Effector memory CD4-positive, alpha-beta T cell (primary cell): ENCODE results near the gene LRRC27.

ENCODE experiments used
- DNase-seq, 3 donors: peaks; one replicate each; pipeline ENCODE4 v3.0.0-alpha.2; 2020
- H3K27ac ChIP-seq: 2 replicates; pipeline ENCODE4 v1.7.0; 2013; ENCODE audit warnings: mild to moderate bottlenecking, low read length, moderate library complexity; ENCODE audit not compliant: insufficient read depth, poor library complexity, severe bottlenecking
- H3K27me3 ChIP-seq: replicated peaks from 2 replicates; pipeline ENCODE4 v1.7.0; 2013; ENCODE audit warnings: mild to moderate bottlenecking, low read length; ENCODE audit not compliant: insufficient read depth, control insufficient read depth, poor library complexity, severe bottlenecking
- H3K36me3 ChIP-seq: 2 replicates; pipeline ENCODE4 v1.7.0; 2013; ENCODE audit warnings: mild to moderate bottlenecking, low read length, moderate library complexity; ENCODE audit not compliant: control insufficient read depth, insufficient read depth
- H3K4me1 ChIP-seq: 2 replicates; pipeline ENCODE4 v1.7.0; 2013; ENCODE audit warnings: low read length, mild to moderate bottlenecking; ENCODE audit not compliant: control insufficient read depth, insufficient read depth, poor library complexity, severe bottlenecking
- H3K4me3 ChIP-seq: 2 replicates; pipeline ENCODE4 v1.7.0; 2013; ENCODE audit warnings: low read length, low read depth, mild to moderate bottlenecking; ENCODE audit not compliant: insufficient read depth, poor library complexity, severe bottlenecking
- H3K9me3 ChIP-seq: 2 replicates; pipeline ENCODE4 v1.7.0; 2013; ENCODE audit warnings: mild to moderate bottlenecking, low read length, moderate library complexity; ENCODE audit not compliant: control insufficient read depth

The LRRC27 gene

GRCh38 chr10:132328738-132329137, 3.3 kb upstream of the LRRC27 start:
- no peaks in the 10 kb centered on the region for H3K9me3 ChIP-seq
- DNase-seq, result no peak
- no peak overlapping the region for H3K27ac ChIP-seq
- H3K27me3 ChIP-seq, result no peaks in the 10 kb centered on the region
- H3K4me1 ChIP-seq, result peaks cover 16% of the 10 kb centered on the region
- H3K36me3 ChIP-seq, result no peaks in the 10 kb centered on the region
- H3K4me3 ChIP-seq, result no peak overlapping the region

GRCh38 chr10:132329565-132330485, 2.2 kb upstream of the LRRC27 start:
- Histone ChIP-seq H3K4me3 (peak overlapping the region; percentile 82), H3K36me3 (no peaks in the 10 kb centered on the region), H3K27ac (peak overlapping the region; percentile 46), H3K27me3 (no peaks in the 10 kb centered on the region), H3K4me1 (peaks cover 16% of the 10 kb centered on the region), H3K9me3 (no peaks in the 10 kb centered on the region)
- peak in 2 of 3 donors; percentile 16 to 24 for DNase-seq

- Histone ChIP-seq H3K27ac (peak overlapping the region; percentile 46), H3K27me3 (no peaks in the 10 kb centered on the region), H3K4me1 (peaks cover 16% of the 10 kb centered on the region), H3K9me3 (no peaks in the 10 kb centered on the region), H3K36me3 (no peaks in the 10 kb centered on the region), H3K4me3 (peak overlapping the region; percentile 82)
- no peak for DNase-seq
Observed at GRCh38 chr10:132330486-132330833, 1.5 kb upstream of the LRRC27 start.

GRCh38 chr10:132332433-132332754, 401 bp downstream of the LRRC27 start:
- no peak for DNase-seq
- no peaks in the 10 kb centered on the region for H3K27me3 ChIP-seq

GRCh38 chr10:132333386-132333785, 1.4 kb downstream of the LRRC27 start:
- Histone ChIP-seq H3K4me1 (peaks cover 16% of the 10 kb centered on the region), H3K4me3 (no peak overlapping the region), H3K27me3 (no peaks in the 10 kb centered on the region), H3K9me3 (no peaks in the 10 kb centered on the region), H3K27ac (no peak overlapping the region), H3K36me3 (no peaks in the 10 kb centered on the region)
- no peak for DNase-seq

More at GRCh38 chr10:132332433-132332754, 401 bp downstream of the LRRC27 start:
- H3K36me3 ChIP-seq, result no peaks in the 10 kb centered on the region
- H3K4me1 ChIP-seq, result peaks cover 16% of the 10 kb centered on the region
- peak overlapping the region; percentile 44 for H3K4me3 ChIP-seq
- no peaks in the 10 kb centered on the region for H3K9me3 ChIP-seq
- H3K27ac ChIP-seq, result peak overlapping the region; percentile 67

GRCh38 chr10:132334631-132335188, 2.7 kb downstream of the LRRC27 start:
- no peak for DNase-seq
- Histone ChIP-seq H3K27me3 (no peaks in the 10 kb centered on the region), H3K4me3 (no peak overlapping the region), H3K36me3 (no peaks in the 10 kb centered on the region), H3K4me1 (peaks cover 12% of the 10 kb centered on the region), H3K9me3 (no peaks in the 10 kb centered on the region), H3K27ac (no peak overlapping the region)

- H3K27ac ChIP-seq, result no peak overlapping the region
- H3K9me3 ChIP-seq, result no peaks in the 10 kb centered on the region
- H3K4me3 ChIP-seq, result no peak overlapping the region
- no peaks in the 10 kb centered on the region for H3K27me3 ChIP-seq
- H3K4me1 ChIP-seq, result peaks cover 9% of the 10 kb centered on the region
- H3K36me3 ChIP-seq, result no peaks in the 10 kb centered on the region
- DNase-seq, result no peak
Observed at GRCh38 chr10:132335189-132336063, 3.4 kb downstream of the LRRC27 start.

- H3K9me3 ChIP-seq, result no peaks in the 10 kb centered on the region
- H3K27me3 ChIP-seq, result no peaks in the 10 kb centered on the region
- H3K4me1 ChIP-seq, result peaks cover 3% of the 10 kb centered on the region
- no peaks in the 10 kb centered on the region for H3K36me3 ChIP-seq
- no peak for DNase-seq
- no peak overlapping the region for H3K4me3 ChIP-seq
- no peak overlapping the region for H3K27ac ChIP-seq
Observed at GRCh38 chr10:132336064-132336746, 4.2 kb downstream of the LRRC27 start.

GRCh38 chr10:132336919-132337407, 5.0 kb downstream of the LRRC27 start:
- DNase-seq, result no peak
- Histone ChIP-seq H3K4me1 (no peaks in the 10 kb centered on the region), H3K27me3 (no peaks in the 10 kb centered on the region), H3K9me3 (no peaks in the 10 kb centered on the region), H3K36me3 (no peaks in the 10 kb centered on the region), H3K4me3 (peak overlapping the region; percentile 36), H3K27ac (no peak overlapping the region)
